Measurements from ENCODE around the gene CAMSAP1. TPM values are rescaled to one million over a fixed set of nuclear protein-coding genes. Genes with fewer than 3 reads are reported as not detected.

CAMSAP1 gene
- total RNA-seq, 1 experiment from 2014 or later: 52.7 TPM

GRCh38 chr9:135869909-135870308 lies 37.4 kb downstream of the CAMSAP1 start:
- Histone ChIP-seq H3T11ph (ENCODE audit: low read length) (no peak overlapping the region), H3K9ac (ENCODE audit: extremely low read depth, insufficient read length, low read length) (no peak overlapping the region), H2BK12ac (ENCODE audit: insufficient read length, low read depth, low read length) (no peak overlapping the region), H3K14ac (ENCODE audit: insufficient read depth, low read length) (no peak overlapping the region), H3K56ac (ENCODE audit: insufficient read length, low read depth, low read length) (no peak overlapping the region), H3K4me2 (ENCODE audit: insufficient read depth, insufficient read length, low read length) (no peak overlapping the region), H2AK5ac (ENCODE audit: insufficient read length, low read length) (no peak overlapping the region), H4K5ac (ENCODE audit: insufficient read length, low read depth, low read length) (no peak overlapping the region), H3K18ac (ENCODE audit: insufficient read length, low read depth, low read length) (no peak overlapping the region), H4K20me1 (ENCODE audit: control insufficient read depth, insufficient read depth, insufficient read length) (no peaks in the 10 kb centered on the region), H3K23ac (ENCODE audit: insufficient read length, low read depth, low read length) (no peak overlapping the region), H3K9me3 (ENCODE audit: control insufficient read depth, low read depth, low read length) (no peaks in the 10 kb centered on the region), H4K8ac (replicated peaks; ENCODE audit: insufficient read length, low read depth, low read length) (no peak overlapping the region), H3K27me3 (ENCODE audit: insufficient read depth, low read length) (no peaks in the 10 kb centered on the region), H3K79me2 (ENCODE audit: insufficient read depth, low read length) (peaks cover 24% of the 10 kb centered on the region; the same call in 1 of the 2 replicates), H2BK20ac (ENCODE audit: low read depth, low read length, poor library complexity, severe bottlenecking) (no peak overlapping the region), H4K91ac (ENCODE audit: insufficient read length, low read depth, low read length) (no peak overlapping the region), H3K4me1 (ENCODE audit: insufficient read depth, low read length) (peaks cover 5% of the 10 kb centered on the region; the same call in 1 of the 2 replicates), H3K27ac (ENCODE audit: insufficient read length, low read depth, low read length) (no peak overlapping the region), H3K79me1 (ENCODE audit: insufficient read depth, low read depth, low read length, poor library complexity, severe bottlenecking) (peaks cover 2% of the 10 kb centered on the region), H2BK5ac (ENCODE audit: insufficient read length, low read length) (no peak overlapping the region), H2AFZ (ENCODE audit: low read length) (no peak overlapping the region), H2BK120ac (ENCODE audit: low read depth, low read length, poor library complexity, severe bottlenecking) (no peak overlapping the region), H3K23me2 (ENCODE audit: insufficient read length, low read depth, low read length, poor library complexity, severe bottlenecking) (no peaks in the 10 kb centered on the region), H3K4ac (ENCODE audit: low read depth, low read length) (no peak overlapping the region), H2BK15ac (ENCODE audit: low read depth, low read length) (no peak overlapping the region)
- no CpG with 5 or more reads among the region's 3 CpGs for WGBS (ENCODE audit: extremely low coverage, insufficient read length, low lambda C conversion rate)
- Mint-ChIP-seq H3K9me3 (peaks cover 0 to 2% of the 10 kb centered on the region in 2 experiments; a peak in 1 of 5 replicates), H3K4me1 (peaks cover 36 to 40% of the 10 kb centered on the region in 2 experiments), H3K27ac (peak overlapping the region in 2 of 3 experiments; percentile 71 to 76; a peak in 2 of 7 replicates), H3K4me3 (no peak overlapping the region), H3K27me3 (ENCODE audit: low read depth) (no peaks in the 10 kb centered on the region), H3K36me3 (ENCODE audit: insufficient read depth in 1 of 3, low read depth in 3 of 3) (peaks cover 5 to 18% (median 16%) of the 10 kb centered on the region in 3 experiments)
- DNase-seq: no peak
- no peak for TF ChIP-seq CTCF (conservative IDR thresholded peaks at IDR 0.05)

Data from H9 (cell line).